Vagina (tissue), 2 donors: ENCODE measurements around the gene ARHGEF17. TPM values are rescaled to one million over a fixed set of nuclear protein-coding genes. Genes with fewer than 3 reads are reported as not detected.

ENCODE experiments used
- DNase-seq, 2 donors: peaks; one replicate each; pipeline ENCODE4 v3.0.0-alpha.2; 2017; ENCODE audit errors: extremely low spot score in 2 of 2
- H3K27ac ChIP-seq: fragments of 200-600 bp; sonication (generic); one replicate; pipeline ENCODE4 v1.5.1; 2019
- H3K27me3 ChIP-seq: fragments of 200-600 bp; sonication (generic); one replicate; pipeline ENCODE4 v1.5.1; 2019
- H3K36me3 ChIP-seq, 2 donors: fragments of 200-600 bp; sonication (generic); one replicate each; pipeline ENCODE4 v1.5.1; 2017 to 2019
- H3K4me1 ChIP-seq: fragments of 200-600 bp; sonication (generic); one replicate; pipeline ENCODE4 v1.5.1; 2019
- H3K4me3 ChIP-seq, 2 donors: fragments of 200-600 bp; sonication (generic); 1 replicate in 1 of 2; 2 replicates in 1 of 2; pipeline ENCODE4 v1.5.1; 2016 to 2019
- H3K9me3 ChIP-seq: fragments of 200-600 bp; sonication (generic); one replicate; pipeline ENCODE4 v1.5.1; 2019
- POLR2A ChIP-seq, 2 donors: fragments of 450-650 bp; IDR thresholded peaks; one replicate each; pipeline ENCODE4 v1.6.1; 2017; ENCODE audit warnings: antibody characterized with exemption in 2 of 2, mild to moderate bottlenecking in 2 of 2, moderate library complexity in 2 of 2
- POLR2AphosphoS5 ChIP-seq, 2 donors: sonication (generic); formaldehyde crosslinking; IDR thresholded peaks; one replicate each; pipeline ENCODE4 v1.9.0; 2017; ENCODE audit warnings: antibody characterized with exemption in 2 of 2, mild to moderate bottlenecking in 2 of 2, low read depth in 1 of 2; ENCODE audit not compliant: insufficient read depth in 1 of 2
- intact Hi-C: fragments of 100-400 bp; cut with DNase I; formaldehyde crosslinking; loops from one replicate; pipeline ENCODE4 v1.15.1; 2023
- total RNA-seq: library from RNA; depleted of rRNA; stranded (reverse); fragments of >200 nt; gene quantifications from one replicate; pipeline ENCODE4 v1.2.3, GENCODE V29; 2016
- TF ChIP-seq, protein P1 (sequence below), 3 experiments: fragments of 450-650 bp in 2 of 3; fragments of 200-600 bp in 1 of 3; sonication (generic) in 1 of 3; IDR thresholded peaks; one replicate each; pipeline ENCODE4 v1.5.1; 2017 to 2019; ENCODE audit warnings: antibody characterized with exemption in 3 of 3, mild to moderate bottlenecking in 2 of 3, moderate library complexity in 2 of 3

The ARHGEF17 gene
- total RNA-seq, 1 donor from 2014 or later: 32.9 TPM

GRCh38 chr11:73321604-73322381, 13.7 kb downstream of the ARHGEF17 start:
- TF ChIP-seq POLR2AphosphoS5 (IDR thresholded peaks at IDR 0.05; ENCODE audit: insufficient read depth in 1 of 2, low read depth in 1 of 2): peak in 1 of 2 donors; percentile 60
- TF ChIP-seq POLR2A (IDR thresholded peaks at IDR 0.05): no peak
- TF ChIP-seq, protein P1, sequence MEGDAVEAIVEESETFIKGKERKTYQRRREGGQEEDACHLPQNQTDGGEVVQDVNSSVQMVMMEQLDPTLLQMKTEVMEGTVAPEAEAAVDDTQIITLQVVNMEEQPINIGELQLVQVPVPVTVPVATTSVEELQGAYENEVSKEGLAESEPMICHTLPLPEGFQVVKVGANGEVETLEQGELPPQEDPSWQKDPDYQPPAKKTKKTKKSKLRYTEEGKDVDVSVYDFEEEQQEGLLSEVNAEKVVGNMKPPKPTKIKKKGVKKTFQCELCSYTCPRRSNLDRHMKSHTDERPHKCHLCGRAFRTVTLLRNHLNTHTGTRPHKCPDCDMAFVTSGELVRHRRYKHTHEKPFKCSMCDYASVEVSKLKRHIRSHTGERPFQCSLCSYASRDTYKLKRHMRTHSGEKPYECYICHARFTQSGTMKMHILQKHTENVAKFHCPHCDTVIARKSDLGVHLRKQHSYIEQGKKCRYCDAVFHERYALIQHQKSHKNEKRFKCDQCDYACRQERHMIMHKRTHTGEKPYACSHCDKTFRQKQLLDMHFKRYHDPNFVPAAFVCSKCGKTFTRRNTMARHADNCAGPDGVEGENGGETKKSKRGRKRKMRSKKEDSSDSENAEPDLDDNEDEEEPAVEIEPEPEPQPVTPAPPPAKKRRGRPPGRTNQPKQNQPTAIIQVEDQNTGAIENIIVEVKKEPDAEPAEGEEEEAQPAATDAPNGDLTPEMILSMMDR (IDR thresholded peaks at IDR 0.05): no peak
- H3K4me1 ChIP-seq: peaks cover 98% of the 10 kb centered on the region

GRCh38 chr11:73322382-73323306, 14.6 kb downstream of the ARHGEF17 start:
- no peaks in the 10 kb centered on the region for H3K36me3 ChIP-seq
- peak overlapping the region; percentile 90 for H3K27ac ChIP-seq
- DNase-seq: no peak
- intact Hi-C loops: no loop called here
- peak overlapping the region in 1 of 2 donors; percentile 1 for H3K4me3 ChIP-seq
- H3K27me3 ChIP-seq: no peaks in the 10 kb centered on the region
- peaks cover 94% of the 10 kb centered on the region for H3K4me1 ChIP-seq
- no peaks in the 10 kb centered on the region for H3K9me3 ChIP-seq
- TF ChIP-seq, protein P1 (IDR thresholded peaks at IDR 0.05): no peak
- TF ChIP-seq POLR2AphosphoS5 (IDR thresholded peaks at IDR 0.05; ENCODE audit: insufficient read depth in 1 of 2, low read depth in 1 of 2) (no peak), POLR2A (IDR thresholded peaks at IDR 0.05) (no peak)

More at GRCh38 chr11:73321604-73322381, 13.7 kb downstream of the ARHGEF17 start:
- no peak overlapping the region for H3K4me3 ChIP-seq
- peak overlapping the region; percentile 90 for H3K27ac ChIP-seq
- DNase-seq: no peak
- intact Hi-C loops: no loop called here
- no peaks in the 10 kb centered on the region for H3K36me3 ChIP-seq
- H3K27me3 ChIP-seq: no peaks in the 10 kb centered on the region
- H3K9me3 ChIP-seq: no peaks in the 10 kb centered on the region

GRCh38 chr11:73323464-73323863, 15.4 kb downstream of the ARHGEF17 start:
- Histone ChIP-seq H3K36me3 (no peaks in the 10 kb centered on the region), H3K27ac (peak overlapping the region; percentile 90), H3K9me3 (no peaks in the 10 kb centered on the region), H3K4me3 (peak overlapping the region in 1 of 2 donors; percentile 1), H3K4me1 (peaks cover 94% of the 10 kb centered on the region), H3K27me3 (no peaks in the 10 kb centered on the region)
- intact Hi-C loops: no loop called here
- no peak for DNase-seq
- TF ChIP-seq POLR2AphosphoS5 (IDR thresholded peaks at IDR 0.05; ENCODE audit: insufficient read depth in 1 of 2, low read depth in 1 of 2): peak; percentile 65 to 83
- TF ChIP-seq, protein P1 (IDR thresholded peaks at IDR 0.05): no peak
- no peak for TF ChIP-seq POLR2A (IDR thresholded peaks at IDR 0.05)

DNA sequence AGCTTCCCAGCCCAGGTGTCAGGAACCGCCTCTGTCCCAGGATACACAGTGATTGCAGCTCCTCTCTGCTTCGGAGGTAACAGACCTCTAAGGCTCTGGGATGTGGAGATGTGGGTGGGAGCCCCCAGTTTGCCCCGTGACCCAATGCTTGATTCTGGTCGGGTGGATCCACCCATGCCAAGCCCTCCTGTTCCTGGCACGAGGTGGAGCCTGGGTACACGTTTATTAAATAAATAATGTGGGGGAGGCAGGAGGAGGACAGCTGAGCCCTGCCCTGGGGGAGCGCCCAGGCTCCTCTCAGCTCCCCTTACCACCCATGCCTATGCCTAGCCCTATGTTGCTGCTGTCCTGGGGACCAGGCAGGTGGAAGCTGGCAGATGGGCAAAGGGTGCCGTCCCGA, 16.0 kb downstream of the ARHGEF17 start:
- Histone ChIP-seq H3K9me3 (no peaks in the 10 kb centered on the region), H3K4me1 (peaks cover 90% of the 10 kb centered on the region), H3K4me3 (no peak overlapping the region), H3K36me3 (no peaks in the 10 kb centered on the region), H3K27ac (peak overlapping the region; percentile 90), H3K27me3 (no peaks in the 10 kb centered on the region)
- TF ChIP-seq POLR2AphosphoS5 (IDR thresholded peaks at IDR 0.05; ENCODE audit: insufficient read depth in 1 of 2, low read depth in 1 of 2) (no peak), POLR2A (IDR thresholded peaks at IDR 0.05) (no peak)
- TF ChIP-seq, protein P1 (IDR thresholded peaks at IDR 0.05): no peak
- no peak for DNase-seq
- intact Hi-C loops: no loop called here
